ENCODE measurements around the gene LDHAL6B. TPM values are rescaled to one million over a fixed set of nuclear protein-coding genes. Genes with fewer than 3 reads are reported as not detected.

The LDHAL6B gene
- total and polyA plus RNA-seq, 2 of the 8 experiments (the other 6 are each of a cell fraction or from before 2014, with no cell fraction given), result not detected

- no peak for TF ChIP-seq CTCF (IDR thresholded peaks at IDR 0.05; ENCODE audit: control extremely low read depth in 1 of 3, insufficient read depth in 1 of 3, low read depth in 1 of 3, low read length in 3 of 3)
- no peak for TF ChIP-seq HDAC2 (IDR thresholded peaks at IDR 0.05; ENCODE audit: borderline replicate concordance in 1 of 2, low read depth in 2 of 2, low read length in 2 of 2)
- TF ChIP-seq GTF2F1 (IDR thresholded peaks at IDR 0.05; ENCODE audit: borderline replicate concordance, low read depth, low read length), result no peak
- no peak for TF ChIP-seq ASH2L (IDR thresholded peaks at IDR 0.05; ENCODE audit: low read length)
- TF ChIP-seq JUND (IDR thresholded peaks at IDR 0.05; ENCODE audit: low read length), result no peak
Measured at GRCh38 chr15:59208613-59209249, 2.1 kb downstream of the LDHAL6B start (continued).

All from H1 (cell line).